ENCODE results near the gene RAPH1. TPM values are rescaled to one million over a fixed set of nuclear protein-coding genes. Genes with fewer than 3 reads are reported as not detected.

The RAPH1 gene
- total RNA-seq, 1 donor from 2014 or later: 17.2 TPM

DNA sequence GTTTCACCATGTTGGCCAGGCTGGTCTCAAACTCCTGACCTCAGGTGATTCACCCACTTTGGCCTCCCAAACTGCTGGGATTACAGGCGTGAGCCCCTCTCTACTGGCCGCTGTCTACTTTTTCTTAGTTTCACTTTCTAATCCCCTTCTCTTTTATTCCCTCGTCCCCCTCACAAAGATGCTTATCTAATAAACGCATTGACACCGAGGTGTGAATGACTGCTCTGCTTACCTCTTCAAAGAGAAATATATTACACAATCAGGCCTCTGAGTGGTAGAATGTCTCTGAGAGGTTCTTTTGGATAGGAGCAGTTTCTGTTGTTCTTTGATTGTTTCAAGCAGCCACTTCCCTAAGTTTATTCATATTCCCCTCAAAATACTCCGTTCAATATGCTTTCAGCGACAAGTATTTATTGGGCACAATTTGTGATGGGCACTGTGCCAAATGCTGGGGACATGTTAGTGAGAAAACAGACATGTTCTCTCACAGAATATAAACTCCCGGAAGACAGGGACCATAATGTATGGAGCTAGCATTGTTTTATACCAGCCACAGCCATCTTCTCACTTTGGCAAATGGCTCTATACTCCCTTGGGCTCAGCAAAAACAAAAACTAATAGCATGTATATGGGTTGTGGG is 34.7 kb upstream of the RAPH1 start:
- no peaks in the 10 kb centered on the region for H3K4me1 ChIP-seq
- no peaks in the 10 kb centered on the region for H3K36me3 ChIP-seq
- H3K9me3 ChIP-seq (replicated peaks): no peaks in the 10 kb centered on the region
- H3K4me3 ChIP-seq: no peak overlapping the region
- TF ChIP-seq, protein P1, sequence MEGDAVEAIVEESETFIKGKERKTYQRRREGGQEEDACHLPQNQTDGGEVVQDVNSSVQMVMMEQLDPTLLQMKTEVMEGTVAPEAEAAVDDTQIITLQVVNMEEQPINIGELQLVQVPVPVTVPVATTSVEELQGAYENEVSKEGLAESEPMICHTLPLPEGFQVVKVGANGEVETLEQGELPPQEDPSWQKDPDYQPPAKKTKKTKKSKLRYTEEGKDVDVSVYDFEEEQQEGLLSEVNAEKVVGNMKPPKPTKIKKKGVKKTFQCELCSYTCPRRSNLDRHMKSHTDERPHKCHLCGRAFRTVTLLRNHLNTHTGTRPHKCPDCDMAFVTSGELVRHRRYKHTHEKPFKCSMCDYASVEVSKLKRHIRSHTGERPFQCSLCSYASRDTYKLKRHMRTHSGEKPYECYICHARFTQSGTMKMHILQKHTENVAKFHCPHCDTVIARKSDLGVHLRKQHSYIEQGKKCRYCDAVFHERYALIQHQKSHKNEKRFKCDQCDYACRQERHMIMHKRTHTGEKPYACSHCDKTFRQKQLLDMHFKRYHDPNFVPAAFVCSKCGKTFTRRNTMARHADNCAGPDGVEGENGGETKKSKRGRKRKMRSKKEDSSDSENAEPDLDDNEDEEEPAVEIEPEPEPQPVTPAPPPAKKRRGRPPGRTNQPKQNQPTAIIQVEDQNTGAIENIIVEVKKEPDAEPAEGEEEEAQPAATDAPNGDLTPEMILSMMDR (IDR thresholded peaks at IDR 0.05; ENCODE audit: borderline replicate concordance): no peak
- H3K27me3 ChIP-seq (ENCODE audit: low read depth): no peaks in the 10 kb centered on the region
- intact Hi-C loops (cut with micrococcal nuclease): no loop called here
- no peak for DNase-seq
- no peak overlapping the region for H3K27ac ChIP-seq (replicated peaks)

DNA sequence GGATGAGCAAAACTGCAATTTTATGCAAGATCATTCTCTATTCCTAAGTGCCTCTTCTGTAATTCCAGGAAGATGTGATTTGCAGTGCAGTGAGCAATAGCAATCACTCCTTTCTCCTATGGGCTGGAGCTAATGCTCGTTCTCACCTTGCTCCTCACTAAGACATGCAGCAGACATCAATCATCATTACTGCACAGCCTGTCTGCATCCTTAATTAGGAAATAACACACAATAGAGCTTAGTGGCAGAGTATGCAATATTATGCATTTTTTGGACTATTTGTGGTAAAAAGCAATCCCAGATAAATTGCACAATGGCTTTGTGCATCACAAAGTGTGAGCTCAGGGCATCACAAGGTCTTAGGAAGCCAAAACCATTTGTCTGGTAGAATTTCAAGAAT is 32.6 kb upstream of the RAPH1 start:
- H3K4me1 ChIP-seq: peaks cover under 1% of the 10 kb centered on the region
- H3K4me3 ChIP-seq: no peak overlapping the region
- no peak overlapping the region for H3K27ac ChIP-seq (replicated peaks)
- no peaks in the 10 kb centered on the region for H3K36me3 ChIP-seq
- no peak for DNase-seq
- TF ChIP-seq, protein P1 (IDR thresholded peaks at IDR 0.05; ENCODE audit: borderline replicate concordance): no peak
- intact Hi-C loops (cut with micrococcal nuclease): no loop called here
- no peaks in the 10 kb centered on the region for H3K9me3 ChIP-seq (replicated peaks)
- no peaks in the 10 kb centered on the region for H3K27me3 ChIP-seq (ENCODE audit: low read depth)

DNA sequence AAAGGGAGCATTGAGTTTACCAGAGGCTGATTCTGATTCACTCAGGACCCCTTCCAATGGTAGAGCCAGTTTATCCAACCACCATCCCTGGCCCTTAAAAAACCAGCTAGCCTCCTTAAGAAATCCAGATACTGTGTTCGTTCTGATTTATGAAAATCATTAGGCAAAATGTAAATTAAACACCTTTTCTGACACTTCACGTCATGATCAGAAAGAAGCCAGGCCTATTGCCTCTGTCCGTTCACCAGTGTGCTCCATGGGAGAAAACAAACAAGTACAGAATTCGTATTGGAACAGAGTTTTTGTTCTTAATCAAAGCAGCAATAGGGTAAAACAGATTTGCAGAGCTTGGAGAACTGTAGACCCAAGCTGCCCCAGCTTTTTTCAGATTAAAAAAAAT is 31.1 kb upstream of the RAPH1 start:
- no peak for DNase-seq
- Histone ChIP-seq H3K36me3 (no peaks in the 10 kb centered on the region), H3K4me1 (peaks cover 11% of the 10 kb centered on the region), H3K27ac (replicated peaks) (no peak overlapping the region), H3K4me3 (no peak overlapping the region), H3K9me3 (replicated peaks) (no peaks in the 10 kb centered on the region), H3K27me3 (ENCODE audit: low read depth) (no peaks in the 10 kb centered on the region)
- TF ChIP-seq, protein P1 (IDR thresholded peaks at IDR 0.05; ENCODE audit: borderline replicate concordance): no peak
- intact Hi-C loops (cut with micrococcal nuclease): no loop called here

DNA sequence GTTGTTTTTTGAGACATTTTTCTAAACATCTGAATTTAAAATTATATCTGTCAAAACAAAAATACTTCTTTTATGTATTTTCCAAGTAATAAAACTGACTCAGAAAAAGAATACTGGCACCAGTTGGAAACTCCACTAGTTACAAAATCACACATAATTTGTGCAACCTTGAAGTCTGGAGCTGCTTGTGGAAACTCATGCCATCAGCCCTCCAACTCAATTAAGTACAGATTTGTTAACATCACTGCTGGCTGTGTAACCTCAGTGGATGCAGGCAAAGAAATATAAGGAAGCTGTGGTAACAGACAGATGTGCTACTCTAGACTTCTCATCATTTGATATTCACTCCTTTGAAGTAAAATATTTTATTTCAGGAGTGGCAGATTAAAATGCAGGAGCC is 30.0 kb upstream of the RAPH1 start:
- Histone ChIP-seq H3K4me3 (no peak overlapping the region), H3K4me1 (peaks cover 11% of the 10 kb centered on the region), H3K9me3 (replicated peaks) (no peaks in the 10 kb centered on the region), H3K27me3 (ENCODE audit: low read depth) (no peaks in the 10 kb centered on the region), H3K27ac (replicated peaks) (no peak overlapping the region), H3K36me3 (no peaks in the 10 kb centered on the region)
- no peak for DNase-seq
- TF ChIP-seq, protein P1 (IDR thresholded peaks at IDR 0.05; ENCODE audit: borderline replicate concordance): no peak
- intact Hi-C loops (cut with micrococcal nuclease): no loop called here

DNA sequence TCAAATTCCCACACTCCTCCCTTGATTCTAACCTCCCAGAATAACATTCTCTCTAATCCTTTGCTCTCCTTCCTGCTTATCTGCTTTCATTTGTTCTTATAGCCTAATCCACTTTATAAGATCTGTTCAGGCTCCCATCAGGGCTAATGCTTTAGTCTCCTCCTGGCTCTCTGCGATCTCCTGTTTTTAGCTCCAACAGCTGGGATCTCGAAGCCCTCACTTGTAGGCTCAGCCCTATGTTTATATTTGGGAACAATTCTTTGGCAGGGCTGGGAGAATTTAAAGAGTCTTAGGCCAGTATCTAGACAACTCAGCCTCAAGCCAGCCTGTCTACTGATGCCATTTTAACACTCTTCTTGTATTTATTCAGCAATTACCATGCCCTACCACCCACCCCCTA is 27.2 kb upstream of the RAPH1 start:
- TF ChIP-seq, protein P1 (IDR thresholded peaks at IDR 0.05; ENCODE audit: borderline replicate concordance): no peak
- intact Hi-C loops (cut with micrococcal nuclease): no loop called here
- no peaks in the 10 kb centered on the region for H3K27me3 ChIP-seq (ENCODE audit: low read depth)
- DNase-seq: no peak
- H3K9me3 ChIP-seq (replicated peaks): no peaks in the 10 kb centered on the region
- H3K4me3 ChIP-seq: no peak overlapping the region
- H3K4me1 ChIP-seq: peaks cover 11% of the 10 kb centered on the region
- peak overlapping the region; percentile 69 for H3K27ac ChIP-seq (replicated peaks)
- H3K36me3 ChIP-seq: no peaks in the 10 kb centered on the region

Data from left ventricle myocardium inferior (tissue), 1 donor.